Left lung (tissue), 10 donors: ENCODE measurements around the gene NLN. TPM values are rescaled to one million over a fixed set of nuclear protein-coding genes. Genes with fewer than 3 reads are reported as not detected.
A peak's percentile ranks its signal among the peaks of the same experiment; 100 is the strongest.
"Not testable (repeated sequence)": the region's sequence is repeated elsewhere in the genome, so short reads cannot be mapped to it uniquely, and the experiment has no call there.

Experiments
- ATAC-seq: fragments of 200-7000 bp; cut with Tn5 transposase; one replicate; pipeline ENCODE4 v1.9.1; 2020; ENCODE audit warnings: moderate library complexity
- DNase-seq, 4 donors: peaks; one replicate each; pipeline ENCODE4 v3.0.0-alpha.2; 2013 to 2020
- H3K27ac ChIP-seq, 2 donors: fragments of 200-600 bp; sonication (generic) in 1 of 2; one replicate each; pipeline versions ENCODE4 v1.5.0 to v1.8.0; 2020 to 2021
- H3K27me3 ChIP-seq, 2 donors: fragments of 200-600 bp; sonication (generic) in 1 of 2; one replicate each; pipeline versions ENCODE4 v1.5.0 to v1.8.0; 2020 to 2021
- H3K36me3 ChIP-seq, 2 donors: fragments of 200-600 bp; sonication (generic) in 1 of 2; one replicate each; pipeline versions ENCODE4 v1.5.0 to v1.8.0; 2020 to 2021
- H3K4me1 ChIP-seq, 2 donors: fragments of 200-600 bp; one replicate each; pipeline ENCODE4 v1.8.0; 2021
- H3K4me3 ChIP-seq, 2 donors: fragments of 200-600 bp; sonication (generic) in 1 of 2; one replicate each; pipeline versions ENCODE4 v1.5.0 to v1.8.0; 2020 to 2021; ENCODE audit warnings: mild to moderate bottlenecking in 1 of 2
- H3K9me3 ChIP-seq, 2 donors: fragments of 200-600 bp; sonication (generic) in 1 of 2; one replicate each; pipeline versions ENCODE4 v1.5.0 to v1.8.0; 2020 to 2021
- intact Hi-C, 2 donors: fragments of 100-400 bp; cut with DNase I; formaldehyde crosslinking; loops; one replicate each; pipeline versions ENCODE4 v1.11.2 to v1.14.2; 2022
- polyA plus RNA-seq, 6 donors: library from polyadenylated mRNA; unstranded; fragments of 120-200 nt; gene quantifications; one replicate each; pipeline ENCODE4 v1.2.1, GENCODE V29; 2013; ENCODE audit not compliant: insufficient read length in 6 of 6
- total RNA-seq, 2 donors: library from RNA; stranded (reverse); fragmentation: NEBNext Ultra II Directional; extraction: Animal tissue kit (Norgen Biotek cat#: 25700); gene quantifications; one replicate each; pipeline ENCODE4 v1.2.1, GENCODE V29; 2021
- TF ChIP-seq, protein P1 (sequence below), 2 donors: fragments of 200-600 bp; sonication (generic) in 1 of 2; IDR thresholded peaks; one replicate each; pipeline versions ENCODE4 v1.5.0 to v1.8.0; 2021; ENCODE audit warnings: antibody characterized with exemption in 2 of 2
- donor health status: DM: no; HTN: yes; CAD: no.
- donor health status: DM: no; HTN: no; CAD: no.

The NLN gene
- total and polyA plus RNA-seq, 8 donors, result 18.0 to 29.1 (median 22.3) TPM

- Histone ChIP-seq H3K36me3 (no peaks in the 10 kb centered on the region), H3K4me1 (no peaks in the 10 kb centered on the region), H3K27me3 (no peaks in the 10 kb centered on the region), H3K4me3 (no peak overlapping the region), H3K27ac (no peak overlapping the region), H3K9me3 (no peaks in the 10 kb centered on the region)
- TF ChIP-seq, protein P1, sequence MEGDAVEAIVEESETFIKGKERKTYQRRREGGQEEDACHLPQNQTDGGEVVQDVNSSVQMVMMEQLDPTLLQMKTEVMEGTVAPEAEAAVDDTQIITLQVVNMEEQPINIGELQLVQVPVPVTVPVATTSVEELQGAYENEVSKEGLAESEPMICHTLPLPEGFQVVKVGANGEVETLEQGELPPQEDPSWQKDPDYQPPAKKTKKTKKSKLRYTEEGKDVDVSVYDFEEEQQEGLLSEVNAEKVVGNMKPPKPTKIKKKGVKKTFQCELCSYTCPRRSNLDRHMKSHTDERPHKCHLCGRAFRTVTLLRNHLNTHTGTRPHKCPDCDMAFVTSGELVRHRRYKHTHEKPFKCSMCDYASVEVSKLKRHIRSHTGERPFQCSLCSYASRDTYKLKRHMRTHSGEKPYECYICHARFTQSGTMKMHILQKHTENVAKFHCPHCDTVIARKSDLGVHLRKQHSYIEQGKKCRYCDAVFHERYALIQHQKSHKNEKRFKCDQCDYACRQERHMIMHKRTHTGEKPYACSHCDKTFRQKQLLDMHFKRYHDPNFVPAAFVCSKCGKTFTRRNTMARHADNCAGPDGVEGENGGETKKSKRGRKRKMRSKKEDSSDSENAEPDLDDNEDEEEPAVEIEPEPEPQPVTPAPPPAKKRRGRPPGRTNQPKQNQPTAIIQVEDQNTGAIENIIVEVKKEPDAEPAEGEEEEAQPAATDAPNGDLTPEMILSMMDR (IDR thresholded peaks at IDR 0.05), result no peak
- ATAC-seq (no peak), DNase-seq (no peak)
- intact Hi-C loops, result no loop called here
Measured at GRCh38 chr5:65835191-65835590, 113.2 kb downstream of the NLN start.

DNA sequence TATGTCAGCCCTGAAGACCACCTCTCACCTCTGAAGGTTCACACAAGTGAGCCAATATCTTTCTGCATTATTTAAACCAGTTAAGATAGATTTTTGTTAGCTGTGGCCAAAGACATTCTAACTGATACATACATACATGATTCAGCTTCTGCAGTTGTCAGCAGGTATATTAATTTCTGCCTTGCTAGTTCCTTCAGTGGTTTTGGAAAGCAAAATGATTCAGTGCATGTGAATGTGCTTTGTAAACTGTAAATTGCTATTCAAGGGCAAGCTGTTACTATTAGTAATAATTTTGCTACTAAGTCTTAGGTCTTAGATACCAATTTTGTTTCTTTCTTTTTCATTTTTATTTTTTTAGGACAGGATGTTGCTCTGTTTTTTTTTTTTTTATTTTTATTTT is 115.1 kb downstream of the NLN start:
- no peak overlapping the region for H3K4me3 ChIP-seq
- no peaks in the 10 kb centered on the region for H3K4me1 ChIP-seq
- DNase-seq, result no peak
- no peaks in the 10 kb centered on the region for H3K9me3 ChIP-seq
- intact Hi-C loops, result no loop called here
- no peaks in the 10 kb centered on the region for H3K27me3 ChIP-seq
- TF ChIP-seq, protein P1 (IDR thresholded peaks at IDR 0.05), result no peak
- no peak overlapping the region for H3K27ac ChIP-seq
- no peaks in the 10 kb centered on the region for H3K36me3 ChIP-seq
- no peak for ATAC-seq

DNA sequence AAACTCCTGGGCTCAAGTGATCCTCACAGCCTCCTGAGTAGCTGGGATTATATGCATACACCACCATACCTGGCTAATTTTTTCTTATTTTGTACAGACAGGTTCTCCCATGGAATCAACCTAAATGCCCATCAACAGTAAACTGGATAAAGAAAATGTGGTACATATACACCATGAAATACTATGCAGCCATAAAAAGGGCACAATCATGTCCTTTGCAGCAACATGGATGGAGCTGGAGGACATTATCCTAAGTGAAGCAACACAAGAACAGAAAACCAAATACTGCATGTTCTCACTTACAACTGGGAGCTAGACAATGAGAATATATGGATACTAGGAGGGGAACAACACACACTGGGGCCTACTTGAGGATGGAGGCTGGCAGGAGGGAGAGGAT is 117.2 kb downstream of the NLN start:
- ATAC-seq, intact Hi-C loops: not testable (repeated sequence)

GRCh38 chr5:65840071-65840470 is 118.1 kb downstream of the NLN start:
- H3K27ac ChIP-seq, result no peak overlapping the region
- H3K27me3 ChIP-seq, result no peaks in the 10 kb centered on the region
- TF ChIP-seq, protein P1 (IDR thresholded peaks at IDR 0.05), result no peak
- no peaks in the 10 kb centered on the region for H3K36me3 ChIP-seq
- intact Hi-C loops, result no loop called here
- no peaks in the 10 kb centered on the region for H3K9me3 ChIP-seq
- no peak overlapping the region for H3K4me3 ChIP-seq
- ATAC-seq (no peak), DNase-seq (no peak)
- H3K4me1 ChIP-seq, result no peaks in the 10 kb centered on the region

More for the DNA sequence above, 117.2 kb downstream of the NLN start:
- H3K27me3 ChIP-seq, H3K27ac ChIP-seq, H3K9me3 ChIP-seq, DNase-seq, H3K4me3 ChIP-seq, H3K4me1 ChIP-seq, H3K36me3 ChIP-seq: not testable (repeated sequence)

GRCh38 chr5:65844763-65845162 is 122.8 kb downstream of the NLN start:
- DNase-seq, H3K4me3 ChIP-seq, intact Hi-C loops, H3K36me3 ChIP-seq, H3K9me3 ChIP-seq, H3K27me3 ChIP-seq, ATAC-seq, H3K4me1 ChIP-seq: not testable (repeated sequence)
- peak overlapping the region in 1 of 2 donors; percentile 23 for H3K27ac ChIP-seq

- Histone ChIP-seq H3K36me3 (no peaks in the 10 kb centered on the region), H3K4me3 (no peak overlapping the region), H3K27ac (no peak overlapping the region), H3K27me3 (no peaks in the 10 kb centered on the region), H3K4me1 (no peaks in the 10 kb centered on the region), H3K9me3 (no peaks in the 10 kb centered on the region)
- intact Hi-C loops, result no loop called here
- ATAC-seq, result no peak
- TF ChIP-seq, protein P1 (IDR thresholded peaks at IDR 0.05), result no peak
- DNase-seq, result no peak
Measured at GRCh38 chr5:65846101-65846500, 124.1 kb downstream of the NLN start.

GRCh38 chr5:65847019-65847418 is 125.0 kb downstream of the NLN start:
- H3K27me3 ChIP-seq, H3K4me1 ChIP-seq, H3K4me3 ChIP-seq, intact Hi-C loops, ATAC-seq, H3K27ac ChIP-seq, H3K9me3 ChIP-seq, H3K36me3 ChIP-seq, DNase-seq: not testable (repeated sequence)

DNA sequence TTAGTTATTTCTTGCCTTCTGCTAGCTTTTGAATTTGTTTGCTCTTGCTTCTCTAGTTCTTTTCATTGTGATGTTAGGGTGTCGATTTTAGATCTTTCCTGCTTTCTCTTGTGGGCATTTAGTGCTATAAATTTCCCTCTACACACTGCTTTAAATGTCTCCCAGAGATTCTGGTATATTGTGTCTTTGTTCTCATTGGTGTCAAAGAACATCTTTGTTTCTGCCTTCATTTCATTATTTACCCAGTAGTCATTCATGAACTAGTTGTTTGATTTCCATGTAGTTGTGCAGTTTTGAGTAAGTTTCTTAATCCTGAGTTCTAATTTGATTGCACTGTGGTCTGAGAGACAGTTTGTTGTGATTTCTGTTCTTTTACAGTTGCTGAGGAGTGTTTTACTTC is 127.9 kb downstream of the NLN start:
- H3K27ac ChIP-seq, H3K36me3 ChIP-seq, ATAC-seq, H3K9me3 ChIP-seq, H3K27me3 ChIP-seq, H3K4me1 ChIP-seq, DNase-seq, H3K4me3 ChIP-seq, intact Hi-C loops: not testable (repeated sequence)
